ENCODE data around the gene NCAM1.

DNA sequence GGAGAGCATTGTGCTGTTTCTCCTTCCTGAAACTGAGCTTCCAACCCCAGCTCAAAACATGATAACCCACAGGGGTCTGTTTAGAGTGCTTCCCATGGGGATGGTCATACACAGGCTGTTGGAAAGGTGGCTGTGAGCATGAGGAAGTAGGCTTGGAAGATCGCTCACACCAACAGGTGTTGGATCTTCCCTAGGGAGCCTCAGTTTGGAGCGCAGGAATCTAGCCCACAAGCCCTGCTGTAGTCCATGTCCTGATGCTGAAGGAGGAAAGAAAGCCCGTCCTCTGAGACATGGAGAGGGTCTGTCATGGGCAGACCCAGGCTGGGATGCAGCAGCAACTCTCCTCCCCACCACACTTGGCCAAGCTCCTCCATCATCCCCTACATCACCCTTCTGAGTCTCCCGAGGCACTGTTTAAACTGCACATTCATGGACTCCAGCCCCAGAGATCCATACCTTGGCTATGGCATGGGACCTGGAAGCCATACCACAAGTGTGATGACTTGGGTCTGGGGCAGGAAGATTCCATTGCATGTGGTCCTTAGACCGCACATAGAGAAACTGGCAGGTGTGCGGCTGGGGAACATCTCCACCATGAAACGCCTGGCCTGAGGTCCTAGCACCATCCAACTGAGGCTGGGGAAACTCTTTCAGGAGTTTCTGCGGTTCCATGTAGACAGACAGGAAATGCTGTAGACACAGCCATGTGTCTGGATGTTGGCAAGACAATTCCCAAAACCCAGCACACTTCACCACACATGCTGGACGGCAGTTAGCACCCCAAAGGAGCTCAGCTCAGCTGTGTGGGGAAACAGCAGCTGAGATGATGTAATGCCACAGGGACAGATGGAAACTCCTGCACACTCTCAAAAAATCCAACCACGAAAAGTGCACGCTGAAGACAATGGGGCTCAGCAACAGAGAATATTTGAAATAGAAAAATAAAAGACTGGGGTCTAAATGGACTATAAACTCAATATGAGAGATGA, 325.6 kb downstream of the NCAM1 start:
- TF ChIP-seq POLR2A (IDR thresholded peaks at IDR 0.05), result no peak
- TF ChIP-seq, protein P1, sequence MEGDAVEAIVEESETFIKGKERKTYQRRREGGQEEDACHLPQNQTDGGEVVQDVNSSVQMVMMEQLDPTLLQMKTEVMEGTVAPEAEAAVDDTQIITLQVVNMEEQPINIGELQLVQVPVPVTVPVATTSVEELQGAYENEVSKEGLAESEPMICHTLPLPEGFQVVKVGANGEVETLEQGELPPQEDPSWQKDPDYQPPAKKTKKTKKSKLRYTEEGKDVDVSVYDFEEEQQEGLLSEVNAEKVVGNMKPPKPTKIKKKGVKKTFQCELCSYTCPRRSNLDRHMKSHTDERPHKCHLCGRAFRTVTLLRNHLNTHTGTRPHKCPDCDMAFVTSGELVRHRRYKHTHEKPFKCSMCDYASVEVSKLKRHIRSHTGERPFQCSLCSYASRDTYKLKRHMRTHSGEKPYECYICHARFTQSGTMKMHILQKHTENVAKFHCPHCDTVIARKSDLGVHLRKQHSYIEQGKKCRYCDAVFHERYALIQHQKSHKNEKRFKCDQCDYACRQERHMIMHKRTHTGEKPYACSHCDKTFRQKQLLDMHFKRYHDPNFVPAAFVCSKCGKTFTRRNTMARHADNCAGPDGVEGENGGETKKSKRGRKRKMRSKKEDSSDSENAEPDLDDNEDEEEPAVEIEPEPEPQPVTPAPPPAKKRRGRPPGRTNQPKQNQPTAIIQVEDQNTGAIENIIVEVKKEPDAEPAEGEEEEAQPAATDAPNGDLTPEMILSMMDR (IDR thresholded peaks at IDR 0.05), result no peak

Measured in thyroid gland (tissue), 4 donors.